ENCODE data around the gene CYTIP.
"Not testable (repeated sequence)": the region's sequence is repeated elsewhere in the genome, so short reads cannot be mapped to it uniquely, and the experiment has no call there.

Gene CYTIP

DNA sequence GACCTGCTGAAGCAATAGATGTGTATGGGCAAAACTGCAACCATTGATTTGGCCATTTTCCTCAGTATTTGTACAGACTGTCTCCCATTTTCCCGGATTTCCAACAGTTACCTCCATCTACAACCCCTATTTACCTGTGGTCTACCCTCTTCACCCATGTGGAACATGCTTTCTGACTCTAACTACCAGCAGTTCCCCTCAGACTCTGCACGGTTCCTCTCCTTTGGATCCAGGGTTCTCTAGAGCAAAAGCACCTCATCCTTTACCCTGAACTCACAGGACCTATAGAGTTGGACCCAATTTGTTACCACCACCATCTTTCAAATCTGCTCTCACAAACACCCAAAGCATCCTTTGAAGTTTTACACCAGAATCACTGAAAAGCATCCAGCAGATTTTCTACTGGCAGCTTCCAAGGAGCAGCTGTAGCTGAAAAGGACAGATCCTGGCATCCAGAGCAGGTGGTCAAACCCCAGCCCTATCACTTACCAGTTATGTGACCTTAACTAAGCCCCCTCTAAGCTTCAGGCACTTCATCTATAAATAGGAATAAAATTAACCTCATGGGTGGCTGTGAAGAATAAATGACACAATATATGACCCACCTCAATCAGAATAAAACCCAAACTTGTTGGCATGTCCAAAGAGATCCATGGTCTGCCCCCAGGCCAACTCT lies 15.3 kb downstream of the CYTIP start:
- H3K27ac ChIP-seq: no peak overlapping the region

DNA sequence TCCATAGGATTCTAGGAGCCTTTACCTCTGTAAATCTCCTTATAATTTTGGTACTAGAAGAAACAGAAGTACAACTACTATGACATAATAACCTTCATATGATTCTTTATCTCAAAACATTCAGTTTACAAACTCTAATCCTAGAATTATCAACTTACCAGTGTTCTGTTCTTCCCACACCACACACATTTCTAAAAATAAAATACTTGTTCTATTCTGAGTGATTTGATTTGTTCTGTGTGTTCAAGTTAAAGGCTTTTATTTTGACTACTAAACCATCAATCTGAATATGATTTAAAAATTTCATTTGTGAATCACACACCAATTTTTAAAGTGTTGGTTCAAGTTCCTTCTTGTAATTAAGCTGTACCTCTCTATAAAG lies 16.0 kb downstream of the CYTIP start:
- no peak overlapping the region for H3K27ac ChIP-seq
- H3K4me3 ChIP-seq: no peak overlapping the region

More for the DNA sequence above, 15.3 kb downstream of the CYTIP start:
- no peak overlapping the region for H3K4me3 ChIP-seq

DNA sequence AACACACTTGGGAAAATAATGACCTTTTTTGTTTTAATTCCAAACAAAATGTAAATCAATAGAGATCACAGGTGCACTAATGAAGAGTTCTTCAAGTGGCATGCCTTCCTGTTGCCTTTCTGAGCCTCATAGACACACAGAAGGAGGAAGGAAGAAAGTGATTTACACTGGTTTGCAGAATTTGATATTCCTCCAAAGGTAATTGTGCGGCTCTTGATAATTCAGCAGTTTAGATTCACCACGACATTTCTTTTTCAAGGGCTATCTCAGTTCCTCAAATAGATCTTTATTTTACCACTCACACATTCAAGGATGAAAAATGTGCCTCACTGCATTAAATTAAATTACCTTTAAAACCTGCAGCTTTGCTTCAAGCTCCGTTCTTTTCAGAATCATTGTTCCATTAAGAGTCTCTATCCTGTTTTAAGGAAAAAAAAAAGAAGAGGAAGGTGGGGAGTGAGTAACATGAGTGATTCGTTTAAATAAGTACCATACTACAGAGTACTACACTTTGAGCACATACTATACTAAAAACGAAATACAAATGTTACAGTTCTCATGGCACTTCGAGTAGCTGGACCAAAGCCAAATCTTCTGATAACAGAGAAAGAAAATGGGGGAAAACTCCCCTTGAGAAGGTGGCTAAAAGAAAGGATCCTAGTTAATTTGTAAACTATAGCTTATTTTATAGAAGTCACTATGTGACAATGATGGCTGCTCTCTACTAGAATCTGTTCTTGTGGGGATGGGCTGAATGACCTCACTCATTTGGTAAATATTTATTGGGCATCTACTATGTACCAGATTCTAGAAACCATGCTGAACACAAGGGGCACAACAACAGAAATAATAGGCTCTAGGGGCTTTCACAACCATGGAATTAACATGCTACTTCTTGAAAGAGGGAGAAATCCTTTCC lies 16.6 kb downstream of the CYTIP start:
- Histone ChIP-seq H3K4me3 (no peak overlapping the region), H3K27ac (no peak overlapping the region)

DNA sequence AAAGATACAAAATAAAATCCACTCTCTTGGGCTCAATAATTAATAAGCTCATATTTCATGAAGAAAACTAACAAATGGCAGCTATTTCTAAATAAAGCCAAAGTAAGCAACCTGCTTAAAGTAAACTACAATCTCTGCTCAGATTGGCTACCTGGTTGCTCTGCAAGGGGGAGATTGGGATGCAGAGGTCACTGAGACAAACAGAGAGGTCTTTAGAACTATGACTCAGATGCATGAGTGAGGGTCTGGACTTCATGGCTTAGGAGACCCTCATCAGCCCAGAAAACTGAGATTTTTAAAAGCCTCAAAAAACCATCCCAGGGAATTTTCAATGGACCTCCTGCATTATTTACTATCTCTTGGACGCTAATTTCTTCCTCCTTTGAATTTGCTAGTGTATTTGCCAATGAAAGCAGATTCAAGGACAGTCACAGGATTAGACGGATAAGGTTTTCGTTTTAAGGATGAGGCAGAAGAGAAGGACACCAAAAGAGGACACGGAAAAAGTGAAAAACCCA lies 17.4 kb downstream of the CYTIP start:
- H3K27ac ChIP-seq: no peak overlapping the region
- H3K4me3 ChIP-seq: no peak overlapping the region

DNA sequence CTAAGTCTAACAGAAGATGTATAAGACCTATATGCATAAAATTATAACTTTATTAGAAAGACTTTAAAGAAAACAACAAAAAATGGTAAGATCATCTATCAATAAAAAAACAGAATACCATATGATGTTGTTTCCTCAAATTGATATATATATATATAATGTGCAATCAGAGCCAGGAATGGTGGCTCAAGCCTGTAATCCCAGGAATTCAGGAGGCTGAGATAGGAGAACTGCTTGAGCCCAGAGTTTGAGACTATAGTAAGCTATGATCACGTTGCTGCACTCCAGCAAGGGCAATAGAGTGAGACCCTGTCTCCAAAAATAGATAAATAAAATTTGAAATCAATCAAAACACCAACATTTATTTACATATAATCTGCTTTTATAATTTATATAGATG lies 19.5 kb downstream of the CYTIP start:
- Histone ChIP-seq H3K27ac (no peak overlapping the region), H3K4me3 (no peak overlapping the region)

DNA sequence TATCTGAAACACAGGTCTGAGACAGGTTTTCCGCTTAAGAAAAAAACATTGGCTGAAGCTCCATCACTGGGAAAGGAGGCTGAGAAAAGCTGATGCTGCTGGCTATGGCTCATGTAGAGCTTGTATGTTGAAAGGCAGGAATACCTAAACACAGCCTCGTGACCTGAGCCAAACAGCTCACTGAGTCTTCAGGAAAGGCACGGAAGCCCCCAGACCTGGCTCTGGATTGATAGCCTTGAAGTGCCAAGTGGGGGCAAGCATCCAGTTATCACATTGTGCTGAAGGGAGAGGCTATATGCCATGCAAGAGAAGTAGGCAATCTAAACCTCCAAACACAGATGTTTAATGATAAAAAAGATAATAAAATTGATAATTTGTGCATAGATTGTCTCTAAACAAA lies 21.9 kb downstream of the CYTIP start:
- H3K4me3 ChIP-seq: no peak overlapping the region
- peak overlapping the region in 3 of 21 experiments; percentile 38 to 81 (median 75) for H3K27ac ChIP-seq

DNA sequence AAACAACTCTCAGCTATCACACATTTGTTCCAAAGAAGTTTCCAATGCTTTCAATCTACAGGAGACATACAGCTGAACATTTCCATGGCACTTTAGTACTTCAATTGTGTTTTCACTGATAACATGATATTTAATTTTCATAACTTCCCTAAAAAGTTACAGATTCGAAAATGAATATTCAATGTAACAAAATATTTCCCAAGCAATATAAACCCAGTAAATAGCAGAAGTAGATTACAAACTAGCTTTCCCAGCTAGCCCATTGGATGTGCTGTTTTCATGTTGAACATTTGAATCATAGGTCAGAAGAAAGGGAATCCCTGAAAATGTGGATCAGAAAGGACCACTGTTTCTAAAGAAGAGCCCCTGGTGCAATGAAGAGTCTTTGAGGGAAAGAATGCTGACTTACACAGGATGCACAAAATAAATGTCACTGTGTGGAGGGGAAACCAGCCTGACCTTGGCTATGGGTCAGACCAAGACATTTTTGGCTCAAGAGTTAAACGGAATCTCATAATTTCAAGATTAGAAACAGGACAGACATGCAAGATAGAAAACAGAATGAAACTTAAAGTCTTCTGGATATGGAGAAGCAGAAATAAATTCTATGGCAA lies 22.5 kb downstream of the CYTIP start:
- Histone ChIP-seq H3K27ac (peak overlapping the region in 9 of 21 experiments; percentile 27 to 88 (median 51)), H3K4me3 (no peak overlapping the region)

DNA sequence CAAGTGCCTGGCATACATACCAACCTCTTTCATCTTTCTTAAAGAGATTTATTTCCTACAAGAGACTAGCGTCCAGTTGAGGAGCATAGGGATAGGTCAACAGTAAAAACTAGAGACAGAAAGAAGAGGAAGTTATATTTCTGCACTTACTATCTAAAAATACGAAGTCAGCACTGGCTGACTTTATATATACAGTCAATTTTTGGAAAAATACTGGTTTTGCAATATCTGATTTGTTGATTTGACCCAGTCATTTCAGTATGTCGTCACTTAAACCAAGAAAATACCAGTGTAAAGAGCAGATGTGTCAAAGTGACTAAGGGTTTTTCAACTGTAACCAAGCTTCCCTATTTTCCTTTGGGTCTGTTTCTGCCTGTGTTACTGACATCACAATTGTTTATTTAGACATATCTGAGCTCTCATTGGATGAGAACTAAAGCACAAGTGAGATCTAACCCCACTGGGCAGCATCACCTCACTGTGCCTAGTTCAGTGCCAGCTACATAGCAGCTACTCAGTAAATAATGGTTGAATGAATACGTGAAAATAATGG lies 23.0 kb downstream of the CYTIP start:
- Histone ChIP-seq H3K4me3 (no peak overlapping the region), H3K27ac (peak overlapping the region in 10 of 21 experiments; percentile 20 to 88 (median 58))

DNA sequence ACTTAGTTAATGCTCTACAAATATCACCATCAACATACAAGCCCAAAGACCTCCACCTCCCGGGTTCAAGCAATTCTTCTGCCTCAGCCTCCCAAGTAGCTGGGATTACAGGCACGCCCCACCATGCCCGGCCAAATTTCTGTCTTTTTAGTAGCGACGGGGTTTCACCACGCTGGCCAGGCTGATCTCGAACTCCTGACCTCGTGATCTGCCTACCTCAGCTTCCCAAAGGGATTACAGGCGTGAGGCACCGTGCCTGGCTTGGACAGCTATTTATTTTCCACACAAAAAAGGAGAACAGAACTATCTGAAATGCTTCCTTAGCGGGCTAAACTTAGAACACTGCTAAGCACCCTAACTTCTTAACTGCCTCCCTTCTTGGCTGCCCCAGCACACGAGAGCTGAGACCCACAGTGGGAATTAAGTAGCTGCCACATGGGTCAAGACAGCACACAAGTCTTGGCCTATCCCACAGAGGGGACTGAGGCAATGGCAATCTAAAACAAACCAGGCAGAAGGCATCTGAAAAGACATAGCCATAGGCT lies 24.8 kb downstream of the CYTIP start:
- Histone ChIP-seq H3K27ac (peak overlapping the region in 15 of 21 experiments; percentile 8 to 88 (median 56)), H3K4me3 (no peak overlapping the region)

DNA sequence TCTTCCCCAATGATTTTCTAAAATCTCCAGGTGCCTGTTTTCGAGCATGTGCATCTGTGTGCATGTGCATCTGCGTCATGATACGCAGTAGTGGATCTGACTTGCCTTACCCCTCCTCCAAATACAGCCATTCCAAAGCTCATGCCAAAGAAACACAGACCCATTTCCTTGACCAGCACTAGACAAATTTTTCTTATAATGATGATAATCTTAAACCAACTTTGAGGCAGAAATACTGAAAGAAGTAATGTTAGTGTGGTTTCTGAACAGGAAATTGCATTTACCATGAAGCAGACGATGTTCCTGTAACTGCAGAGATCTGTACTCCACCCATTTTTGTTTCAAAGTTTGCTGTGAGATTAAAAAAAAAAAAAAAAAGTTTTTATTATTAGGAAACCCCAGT lies 25.6 kb downstream of the CYTIP start:
- H3K4me3 ChIP-seq: no peak overlapping the region
- peak overlapping the region in 16 of 21 experiments; percentile 19 to 88 (median 52) for H3K27ac ChIP-seq

DNA sequence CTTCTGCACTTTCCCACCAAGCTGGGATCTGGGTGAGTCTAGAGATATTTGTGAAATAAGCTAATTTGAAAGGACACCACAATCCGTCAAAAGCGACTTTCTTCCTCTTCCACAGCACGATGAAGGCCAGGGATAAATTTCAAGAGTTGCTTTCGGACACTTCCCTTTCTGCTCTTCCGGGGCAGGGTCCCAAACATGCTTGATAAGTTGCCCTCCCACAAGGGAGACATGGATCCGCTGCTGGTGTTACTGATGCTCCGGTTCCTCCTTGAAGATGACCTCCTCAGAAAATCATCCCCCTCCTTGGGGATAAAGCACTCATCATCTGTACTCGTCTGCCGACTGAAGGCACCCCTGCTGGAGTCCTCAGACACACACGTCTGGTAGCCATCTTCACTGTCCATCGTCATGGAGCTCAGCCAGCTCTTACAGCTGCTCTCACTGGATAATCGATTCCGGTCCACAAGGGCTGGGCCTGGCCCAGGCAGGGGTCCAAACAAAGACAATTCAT lies 28.2 kb downstream of the CYTIP start:
- Histone ChIP-seq H3K27ac (peak overlapping the region in 3 of 21 experiments; percentile 79 to 88 (median 81)), H3K4me3 (no peak overlapping the region)

DNA sequence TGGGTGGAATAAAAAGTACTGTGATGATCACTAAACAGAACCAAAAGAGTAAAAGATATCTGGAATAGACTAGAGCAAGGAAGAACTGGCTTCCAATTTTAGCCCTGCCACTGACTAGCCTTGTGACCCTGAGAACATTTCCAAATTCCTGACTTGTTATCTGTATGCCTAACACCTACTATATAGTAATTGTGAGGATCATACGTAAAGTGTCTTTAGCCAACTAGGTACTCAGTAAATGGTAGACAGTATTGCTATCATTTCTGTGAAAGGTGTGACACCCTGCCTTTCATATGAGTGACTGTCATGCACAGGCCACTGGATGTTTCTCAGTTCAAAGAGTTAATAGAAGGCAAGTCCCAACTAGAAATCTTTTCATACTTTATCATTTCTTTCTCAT lies 29.8 kb downstream of the CYTIP start:
- H3K4me3 ChIP-seq: no peak overlapping the region
- peak overlapping the region in 11 of 21 experiments; percentile 1 to 88 (median 30) for H3K27ac ChIP-seq

DNA sequence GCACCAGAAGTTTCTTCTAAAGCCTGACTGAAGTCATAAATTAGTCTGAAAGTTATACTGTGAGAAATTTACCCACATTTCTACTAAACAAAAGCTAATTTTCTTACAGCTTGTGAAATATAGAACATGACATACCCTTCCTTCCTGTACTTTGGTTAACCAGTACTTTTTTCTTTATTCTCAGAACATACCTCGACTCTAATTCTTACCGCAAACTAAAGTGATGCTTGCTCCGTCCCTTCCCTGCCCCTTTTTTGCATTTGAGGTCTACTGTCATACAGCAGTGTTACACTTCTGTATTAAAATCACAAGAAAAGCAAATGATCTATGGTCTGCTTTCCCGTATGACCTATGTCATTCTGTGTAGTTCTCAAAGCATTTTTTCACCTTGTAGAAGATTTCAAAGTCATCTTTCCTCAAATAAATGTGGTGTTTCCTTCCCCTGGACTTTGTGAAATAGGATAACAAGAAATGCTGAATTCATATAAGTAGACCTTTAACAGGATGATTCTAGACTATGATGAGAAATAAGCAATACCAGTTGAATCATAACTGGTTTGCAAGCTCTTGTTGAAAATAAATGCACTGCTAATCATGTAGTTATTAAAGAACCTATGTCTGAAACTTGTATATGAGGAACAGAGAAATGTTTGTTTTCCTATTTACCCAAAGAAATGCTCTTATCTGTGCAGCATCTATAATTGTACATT lies 30.4 kb downstream of the CYTIP start:
- H3K27ac ChIP-seq: peak overlapping the region in 11 of 21 experiments; percentile 1 to 88 (median 30)

DNA sequence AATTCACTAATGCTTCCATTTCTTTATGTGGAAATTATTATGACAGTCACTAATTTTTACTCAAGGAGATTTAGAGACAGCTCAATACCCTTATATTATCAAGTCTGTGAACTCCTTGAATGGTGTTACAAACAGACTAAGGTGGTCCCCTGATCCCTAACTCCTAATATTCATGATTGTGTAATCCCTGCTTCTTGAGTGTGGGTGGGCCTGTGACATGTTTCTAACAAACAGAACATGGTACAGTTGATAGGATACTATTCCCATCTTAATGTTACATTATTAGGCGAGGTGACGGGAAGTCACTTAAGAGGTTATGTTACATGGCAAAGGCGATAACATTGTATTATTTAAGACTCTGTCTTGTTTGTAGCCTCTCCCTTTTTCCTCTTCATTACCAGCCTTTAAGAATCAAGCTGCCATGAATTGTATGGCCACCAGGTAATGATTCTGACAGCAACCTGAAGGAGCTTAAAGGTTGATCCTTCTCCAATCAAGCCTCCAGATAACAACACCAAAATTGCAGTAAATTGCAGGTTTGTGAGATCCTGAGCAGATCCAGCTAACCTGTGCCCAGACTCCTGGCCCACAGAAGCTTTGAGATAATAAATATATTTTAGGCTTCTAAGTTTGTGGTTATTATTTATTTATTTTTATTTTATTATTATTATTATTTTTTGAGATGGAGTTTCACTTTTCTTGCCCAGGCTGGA lies 32.1 kb downstream of the CYTIP start:
- H3K27ac ChIP-seq: peak overlapping the region in 4 of 21 experiments; percentile 15 to 77 (median 64)

More for the DNA sequence above, 30.4 kb downstream of the CYTIP start:
- H3K4me3 ChIP-seq: no peak overlapping the region

DNA sequence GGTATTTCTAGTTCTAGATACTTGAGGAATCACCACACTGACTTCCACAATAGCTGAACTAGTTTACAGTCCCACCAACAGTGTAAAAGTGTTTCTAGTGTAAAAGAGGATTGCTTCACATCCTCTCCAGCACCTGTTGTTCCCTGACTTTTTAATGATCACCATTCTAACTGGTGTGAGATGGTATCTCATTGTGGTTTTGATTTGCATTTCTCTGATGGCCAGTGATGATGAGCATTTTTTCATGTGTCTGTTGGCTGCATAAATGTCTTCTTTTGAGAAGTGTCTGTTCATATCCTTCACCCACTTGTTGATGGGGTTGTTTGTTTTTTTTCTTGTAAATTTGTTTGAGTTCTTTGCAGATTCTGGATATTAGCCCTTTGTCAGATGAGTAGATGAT lies 38.5 kb downstream of the CYTIP start:
- H3K27ac ChIP-seq: peak overlapping the region in 4 of 21 experiments; percentile 22 to 69 (median 40)
- not testable (repeated sequence) for H3K4me3 ChIP-seq

More for the DNA sequence above, 32.1 kb downstream of the CYTIP start:
- H3K4me3 ChIP-seq: no peak overlapping the region

DNA sequence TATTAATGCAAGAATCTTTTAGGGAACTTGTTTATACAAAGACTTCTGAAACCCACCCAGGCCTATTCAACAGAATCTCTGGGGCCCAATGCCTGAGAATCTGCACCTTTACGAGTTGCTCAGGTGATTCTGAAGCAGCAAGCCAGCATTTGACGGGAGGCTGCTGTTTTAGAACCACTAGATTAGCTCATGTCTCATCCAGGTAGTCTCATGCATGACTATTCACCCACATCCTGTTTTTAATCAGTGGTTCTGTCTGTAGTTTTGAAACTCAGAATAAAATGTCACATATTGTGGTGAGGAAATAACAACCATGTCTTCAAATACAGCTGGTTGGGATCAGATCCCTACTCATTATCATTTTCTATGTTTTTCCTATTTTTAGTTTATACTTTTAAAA lies 39.5 kb downstream of the CYTIP start:
- Histone ChIP-seq H3K4me3 (no peak overlapping the region), H3K27ac (peak overlapping the region in 9 of 21 experiments; percentile 9 to 83 (median 51))

DNA sequence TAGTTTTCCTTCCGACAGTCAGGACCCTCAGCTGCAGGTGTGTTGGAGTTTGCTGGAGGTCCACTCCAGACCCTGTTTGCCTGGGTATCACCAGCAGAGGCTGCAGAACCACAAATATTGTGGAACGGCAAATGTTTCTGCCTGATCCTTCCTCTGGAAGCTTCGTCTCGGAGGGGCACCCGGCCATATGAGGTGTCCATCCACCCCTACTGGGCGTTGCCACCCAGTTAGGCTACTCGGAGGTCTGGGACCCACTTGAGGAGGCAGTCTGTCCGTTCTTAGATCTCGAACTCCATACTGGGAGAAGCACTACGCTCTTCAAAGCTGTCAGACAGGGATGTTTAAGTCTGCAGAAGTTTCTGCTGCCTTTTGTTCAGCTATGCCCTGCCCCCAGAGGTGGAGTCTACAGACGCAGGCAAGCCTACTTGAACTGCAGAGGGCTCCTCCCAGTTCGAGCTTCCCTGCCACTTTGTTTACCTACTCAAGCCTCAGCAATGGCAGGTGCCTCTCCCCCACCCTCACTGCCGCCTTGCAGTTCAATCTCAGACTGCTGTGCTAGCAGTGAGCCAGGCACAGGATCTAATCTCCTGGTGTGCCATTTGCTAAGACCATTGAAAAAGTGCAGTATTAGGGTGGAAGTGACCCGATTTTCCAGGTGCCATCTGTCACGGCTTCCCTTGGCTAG lies 40.9 kb downstream of the CYTIP start:
- H3K27ac ChIP-seq: peak overlapping the region in 6 of 21 experiments; percentile 26 to 83 (median 57)
- not testable (repeated sequence) for H3K4me3 ChIP-seq
